Measurements from ENCODE around the gene NME9.
"Not testable (repeated sequence)": the region's sequence is repeated elsewhere in the genome, so short reads cannot be mapped to it uniquely, and the experiment has no call there.

The NME9 gene

GRCh38 chr3:138329127-138329983, at the start of gene NME9:
NME9 (minus strand) TSS chr3:138329851; CDS start chr3:138329335, 516 bp downstream.
- DNase-seq (ENCODE audit: low read depth in 2 of 2), result peak in 1 of 2 experiments; percentile 49

- DNase-seq (ENCODE audit: low read depth in 2 of 2), result no peak
Measured at GRCh38 chr3:138378990-138379389, 49.3 kb upstream of the NME9 start.

- DNase-seq (ENCODE audit: low read depth in 2 of 2), result no peak
Measured at GRCh38 chr3:138378331-138378730, 48.7 kb upstream of the NME9 start.

GRCh38 chr3:138377804-138378203, 48.2 kb upstream of the NME9 start:
- no peak for DNase-seq (ENCODE audit: low read depth in 2 of 2)

GRCh38 chr3:138377212-138377611, 47.6 kb upstream of the NME9 start:
- not testable (repeated sequence) for DNase-seq (ENCODE audit: low read depth in 2 of 2)

- DNase-seq (ENCODE audit: low read depth in 2 of 2), result no peak
Measured at GRCh38 chr3:138376663-138377062, 47.0 kb upstream of the NME9 start.

- DNase-seq (ENCODE audit: low read depth in 2 of 2), result no peak
Measured at GRCh38 chr3:138375447-138375846, 45.8 kb upstream of the NME9 start.

- DNase-seq (ENCODE audit: low read depth in 2 of 2), result no peak
Measured at GRCh38 chr3:138374573-138375134, 45.0 kb upstream of the NME9 start.

- DNase-seq (ENCODE audit: low read depth in 2 of 2), result no peak
Measured at GRCh38 chr3:138373736-138374094, 44.1 kb upstream of the NME9 start.

GRCh38 chr3:138373087-138373735, 43.6 kb upstream of the NME9 start:
- DNase-seq (ENCODE audit: low read depth in 2 of 2), result no peak

GRCh38 chr3:138371070-138371965, 41.7 kb upstream of the NME9 start:
- DNase-seq (ENCODE audit: low read depth in 2 of 2), result no peak

GRCh38 chr3:138370321-138370720, 40.7 kb upstream of the NME9 start:
- DNase-seq (ENCODE audit: low read depth in 2 of 2), result no peak

GRCh38 chr3:138369151-138369900, 39.7 kb upstream of the NME9 start:
- DNase-seq (ENCODE audit: low read depth in 2 of 2), result no peak

- DNase-seq (ENCODE audit: low read depth in 2 of 2), result no peak
Measured at GRCh38 chr3:138367911-138368310, 38.3 kb upstream of the NME9 start.

GRCh38 chr3:138367326-138367850, 37.7 kb upstream of the NME9 start:
- DNase-seq (ENCODE audit: low read depth in 2 of 2), result no peak

GRCh38 chr3:138366006-138366759, 36.5 kb upstream of the NME9 start:
- no peak for DNase-seq (ENCODE audit: low read depth in 2 of 2)

- DNase-seq (ENCODE audit: low read depth in 2 of 2), result no peak
Measured at GRCh38 chr3:138365253-138365555, 35.6 kb upstream of the NME9 start.

- no peak for DNase-seq (ENCODE audit: low read depth in 2 of 2)
Measured at GRCh38 chr3:138364356-138365252, 35.0 kb upstream of the NME9 start.

- DNase-seq (ENCODE audit: low read depth in 2 of 2), result no peak
Measured at GRCh38 chr3:138363322-138363721, 33.7 kb upstream of the NME9 start.

Data from fibroblast of skin of left quadriceps (primary cell).